ENCODE results near the gene PEMT.

The PEMT gene

DNA sequence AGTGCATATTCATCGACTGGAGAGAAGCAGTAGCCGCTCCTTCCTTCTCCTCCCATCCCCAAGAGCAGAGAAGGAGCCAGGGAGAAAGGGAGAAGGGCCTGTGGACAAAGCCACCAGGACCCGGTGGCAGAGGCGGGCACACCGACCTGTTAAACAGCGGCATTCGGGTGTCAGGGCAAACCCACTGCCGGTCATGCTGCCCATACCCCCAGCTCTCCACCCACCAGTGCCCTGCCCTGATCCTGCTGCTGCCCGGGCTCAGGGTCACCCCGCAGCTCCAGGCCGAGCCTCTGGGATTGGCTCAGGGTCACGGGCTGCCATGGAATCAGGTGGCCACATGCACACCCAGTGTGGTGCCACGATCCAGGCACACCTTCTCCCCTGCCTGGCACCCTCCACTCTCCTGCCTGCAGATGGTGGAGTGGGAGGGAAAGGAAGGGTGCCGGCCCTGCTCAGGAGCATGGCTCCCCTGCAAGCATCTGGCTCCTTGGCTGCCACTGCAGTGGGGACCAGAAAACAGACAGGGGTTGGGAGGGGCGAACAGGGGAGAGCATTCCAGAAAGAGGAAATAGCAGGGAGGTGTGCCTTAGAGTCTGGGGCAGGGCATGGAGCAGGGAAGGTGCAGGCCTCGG lies 77.0 kb downstream of the PEMT start:
- TF ChIP-seq, protein P1, sequence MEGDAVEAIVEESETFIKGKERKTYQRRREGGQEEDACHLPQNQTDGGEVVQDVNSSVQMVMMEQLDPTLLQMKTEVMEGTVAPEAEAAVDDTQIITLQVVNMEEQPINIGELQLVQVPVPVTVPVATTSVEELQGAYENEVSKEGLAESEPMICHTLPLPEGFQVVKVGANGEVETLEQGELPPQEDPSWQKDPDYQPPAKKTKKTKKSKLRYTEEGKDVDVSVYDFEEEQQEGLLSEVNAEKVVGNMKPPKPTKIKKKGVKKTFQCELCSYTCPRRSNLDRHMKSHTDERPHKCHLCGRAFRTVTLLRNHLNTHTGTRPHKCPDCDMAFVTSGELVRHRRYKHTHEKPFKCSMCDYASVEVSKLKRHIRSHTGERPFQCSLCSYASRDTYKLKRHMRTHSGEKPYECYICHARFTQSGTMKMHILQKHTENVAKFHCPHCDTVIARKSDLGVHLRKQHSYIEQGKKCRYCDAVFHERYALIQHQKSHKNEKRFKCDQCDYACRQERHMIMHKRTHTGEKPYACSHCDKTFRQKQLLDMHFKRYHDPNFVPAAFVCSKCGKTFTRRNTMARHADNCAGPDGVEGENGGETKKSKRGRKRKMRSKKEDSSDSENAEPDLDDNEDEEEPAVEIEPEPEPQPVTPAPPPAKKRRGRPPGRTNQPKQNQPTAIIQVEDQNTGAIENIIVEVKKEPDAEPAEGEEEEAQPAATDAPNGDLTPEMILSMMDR (IDR thresholded peaks at IDR 0.05; ENCODE audit: low read length): no peak
- no peak for TF ChIP-seq EZH2phosphoT487 (IDR thresholded peaks at IDR 0.05; ENCODE audit: low read length)
- TF ChIP-seq EZH2 (optimal IDR thresholded peaks at IDR 0.05; ENCODE audit: low read depth, low read length): no peak
- Histone ChIP-seq H3K4me3 (ENCODE audit: low read length) (no peak overlapping the region), H3K27me3 (replicated peaks; ENCODE audit: insufficient read depth, low read length) (no peaks in the 10 kb centered on the region), H4K20me1 (ENCODE audit: insufficient read depth, low read length) (no peaks in the 10 kb centered on the region), H3F3A (ENCODE audit: insufficient read depth, low read length) (no peaks in the 10 kb centered on the region), H3K9me2 (replicated peaks; ENCODE audit: insufficient read depth, low read length) (no peaks in the 10 kb centered on the region), H3K27ac (ENCODE audit: low read length) (no peak overlapping the region), H3K4me1 (ENCODE audit: low read length) (no peaks in the 10 kb centered on the region), H3K9me3 (replicated peaks; ENCODE audit: insufficient read depth, low read length) (no peaks in the 10 kb centered on the region), H3K36me3 (replicated peaks; ENCODE audit: insufficient read depth, low read length) (no peaks in the 10 kb centered on the region), H3K4me2 (ENCODE audit: low read depth, low read length) (no peak overlapping the region), H3K79me2 (ENCODE audit: low read length) (no peaks in the 10 kb centered on the region), H2AFZ (ENCODE audit: low read length) (no peak overlapping the region), H3K9ac (ENCODE audit: low read length) (no peak overlapping the region)
- no peak for DNase-seq

DNA sequence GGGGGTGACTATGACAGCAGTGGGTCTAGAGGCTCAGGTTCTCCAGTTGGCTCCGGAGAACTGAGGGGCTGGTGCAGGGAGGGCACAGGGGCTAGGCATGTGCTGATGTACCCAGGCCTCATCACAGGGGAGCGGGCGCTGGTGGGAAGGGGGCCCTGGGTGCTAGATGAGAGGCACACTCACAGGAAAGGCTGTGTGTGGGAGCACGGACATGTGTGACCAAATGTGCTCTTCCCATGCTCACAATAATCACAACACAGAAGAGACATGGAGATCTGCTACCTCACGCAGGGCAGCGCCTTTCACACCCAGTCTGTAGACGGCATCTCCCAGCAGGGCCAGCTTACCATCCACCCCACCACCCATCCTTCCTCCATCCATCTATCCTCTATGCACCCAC lies 77.9 kb downstream of the PEMT start:
- no peaks in the 10 kb centered on the region for H3K27me3 ChIP-seq (replicated peaks; ENCODE audit: insufficient read depth, low read length)
- H3K27ac ChIP-seq (ENCODE audit: low read length): no peak overlapping the region
- no peaks in the 10 kb centered on the region for H3K79me2 ChIP-seq (ENCODE audit: low read length)
- no peaks in the 10 kb centered on the region for H3K9me2 ChIP-seq (replicated peaks; ENCODE audit: insufficient read depth, low read length)
- DNase-seq: no peak
- no peak overlapping the region for H2AFZ ChIP-seq (ENCODE audit: low read length)
- no peak overlapping the region for H3K9ac ChIP-seq (ENCODE audit: low read length)
- H3F3A ChIP-seq (ENCODE audit: insufficient read depth, low read length): no peaks in the 10 kb centered on the region
- no peaks in the 10 kb centered on the region for H4K20me1 ChIP-seq (ENCODE audit: insufficient read depth, low read length)
- H3K4me1 ChIP-seq (ENCODE audit: low read length): no peaks in the 10 kb centered on the region
- H3K9me3 ChIP-seq (replicated peaks; ENCODE audit: insufficient read depth, low read length): no peaks in the 10 kb centered on the region
- H3K36me3 ChIP-seq (replicated peaks; ENCODE audit: insufficient read depth, low read length): no peaks in the 10 kb centered on the region
- H3K4me3 ChIP-seq (ENCODE audit: low read length): no peak overlapping the region
- TF ChIP-seq EZH2 (optimal IDR thresholded peaks at IDR 0.05; ENCODE audit: low read depth, low read length): no peak
- no peak overlapping the region for H3K4me2 ChIP-seq (ENCODE audit: low read depth, low read length)

DNA sequence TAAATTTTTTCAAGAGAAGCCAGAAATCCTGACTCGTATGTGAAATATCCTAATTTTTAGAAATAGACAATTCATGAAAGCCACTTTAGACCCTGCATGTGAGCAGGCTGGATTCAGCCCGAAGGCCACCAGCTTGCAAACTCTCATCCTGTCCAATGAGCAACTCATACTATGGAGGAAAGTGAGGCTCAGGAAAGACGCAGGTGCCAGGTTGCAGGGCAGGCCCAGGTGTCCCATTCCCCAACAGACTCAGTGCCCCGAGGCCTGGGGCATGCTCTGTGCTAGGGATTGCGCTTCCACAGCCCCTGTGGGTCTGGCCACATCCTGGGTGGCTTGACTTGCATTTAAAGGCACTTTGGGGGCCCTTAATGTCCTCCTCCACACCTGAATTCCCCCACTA lies 78.6 kb downstream of the PEMT start:
- no peaks in the 10 kb centered on the region for H4K20me1 ChIP-seq (ENCODE audit: insufficient read depth, low read length)
- no peaks in the 10 kb centered on the region for H3K27me3 ChIP-seq (replicated peaks; ENCODE audit: insufficient read depth, low read length)
- no peaks in the 10 kb centered on the region for H3K79me2 ChIP-seq (ENCODE audit: low read length)
- no peaks in the 10 kb centered on the region for H3F3A ChIP-seq (ENCODE audit: insufficient read depth, low read length)
- no peak for DNase-seq
- no peak for TF ChIP-seq EZH2phosphoT487 (IDR thresholded peaks at IDR 0.05; ENCODE audit: low read length)
- no peaks in the 10 kb centered on the region for H3K4me1 ChIP-seq (ENCODE audit: low read length)
- H3K4me3 ChIP-seq (ENCODE audit: low read length): no peak overlapping the region
- H3K9me2 ChIP-seq (replicated peaks; ENCODE audit: insufficient read depth, low read length): no peaks in the 10 kb centered on the region
- H3K27ac ChIP-seq (ENCODE audit: low read length): no peak overlapping the region
- no peak overlapping the region for H2AFZ ChIP-seq (ENCODE audit: low read length)
- no peak overlapping the region for H3K4me2 ChIP-seq (ENCODE audit: low read depth, low read length)
- H3K36me3 ChIP-seq (replicated peaks; ENCODE audit: insufficient read depth, low read length): no peaks in the 10 kb centered on the region
- no peak overlapping the region for H3K9ac ChIP-seq (ENCODE audit: low read length)
- no peaks in the 10 kb centered on the region for H3K9me3 ChIP-seq (replicated peaks; ENCODE audit: insufficient read depth, low read length)

DNA sequence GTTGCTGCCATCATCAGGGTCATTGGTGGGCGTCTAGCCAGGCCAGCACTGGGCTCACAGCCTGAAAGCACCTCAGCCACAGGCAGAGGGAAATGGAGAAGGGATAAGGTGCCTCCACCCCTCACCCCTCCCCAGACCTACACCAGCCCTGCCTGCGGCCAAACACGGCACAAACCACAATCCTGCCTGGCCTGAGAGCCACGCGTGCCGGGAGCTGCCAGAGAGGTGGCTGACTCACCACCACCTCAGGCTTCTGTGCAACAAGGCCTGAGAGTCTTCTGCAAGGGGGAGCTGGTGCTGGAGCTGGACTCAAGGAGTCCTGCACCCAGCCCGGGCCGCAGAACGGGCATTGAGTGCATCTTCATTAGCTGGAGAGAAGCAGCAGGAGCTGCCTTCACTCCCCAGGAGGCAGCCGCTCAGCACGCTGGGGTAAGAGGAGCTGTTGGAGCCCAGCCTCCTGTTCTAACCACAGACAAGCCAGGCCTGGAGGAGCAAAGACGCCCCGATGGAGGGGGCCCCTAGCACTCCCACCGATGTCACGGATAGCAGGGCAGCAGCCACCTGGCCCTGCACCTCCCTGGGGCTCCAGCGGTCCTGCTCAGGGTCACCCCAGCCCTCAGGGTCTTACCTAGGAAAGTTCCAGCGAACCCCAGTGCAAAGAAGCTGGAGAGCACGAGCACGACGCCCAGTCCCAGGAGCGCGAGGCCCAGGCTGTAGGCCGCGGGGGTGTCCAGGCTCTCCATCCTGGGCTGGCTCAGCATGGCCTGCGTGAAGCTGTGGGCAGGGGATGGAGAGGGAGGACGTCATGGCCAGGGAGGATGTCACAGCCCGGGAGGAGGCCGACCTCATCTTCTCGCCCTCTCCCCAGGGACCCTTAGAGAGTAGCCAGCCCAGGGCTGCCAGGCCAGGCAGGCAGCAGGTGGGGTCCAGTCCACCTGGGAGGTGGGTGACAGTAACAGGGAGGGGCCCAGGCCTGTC lies 79.3 kb downstream of the PEMT start:
- Histone ChIP-seq H3K9me2 (replicated peaks; ENCODE audit: insufficient read depth, low read length) (no peaks in the 10 kb centered on the region), H3K79me2 (ENCODE audit: low read length) (no peaks in the 10 kb centered on the region), H3K27ac (ENCODE audit: low read length) (no peak overlapping the region), H3K9ac (ENCODE audit: low read length) (no peak overlapping the region), H3K27me3 (replicated peaks; ENCODE audit: insufficient read depth, low read length) (no peaks in the 10 kb centered on the region), H4K20me1 (ENCODE audit: insufficient read depth, low read length) (no peaks in the 10 kb centered on the region), H3K9me3 (replicated peaks; ENCODE audit: insufficient read depth, low read length) (no peaks in the 10 kb centered on the region), H3K4me3 (ENCODE audit: low read length) (no peak overlapping the region), H3K36me3 (replicated peaks; ENCODE audit: insufficient read depth, low read length) (no peaks in the 10 kb centered on the region), H3K4me1 (ENCODE audit: low read length) (no peaks in the 10 kb centered on the region), H2AFZ (ENCODE audit: low read length) (no peak overlapping the region), H3K4me2 (ENCODE audit: low read depth, low read length) (no peak overlapping the region), H3F3A (ENCODE audit: insufficient read depth, low read length) (no peaks in the 10 kb centered on the region)
- TF ChIP-seq EZH2 (optimal IDR thresholded peaks at IDR 0.05; ENCODE audit: low read depth, low read length) (no peak), EZH2phosphoT487 (IDR thresholded peaks at IDR 0.05; ENCODE audit: low read length) (no peak)
- TF ChIP-seq, protein P1 (IDR thresholded peaks at IDR 0.05; ENCODE audit: low read length): no peak
- DNase-seq: no peak

Data from MM.1S (cell line).